IPS-18c (cell line): Measurements from ENCODE around the gene MITF.
"Not testable (repeated sequence)": the region's sequence is repeated elsewhere in the genome, so short reads cannot be mapped to it uniquely, and the experiment has no call there.

ENCODE experiments used
- H3K4me3 ChIP-seq: 2 replicates; pipeline ENCODE4 v1.7.0; 2013; ENCODE audit warnings: low read depth, mild to moderate bottlenecking, low read length, moderate library complexity; ENCODE audit not compliant: insufficient read depth
- H3K9me3 ChIP-seq: one replicate; pipeline ENCODE4 v1.6.1; 2013; ENCODE audit warnings: mild to moderate bottlenecking, low read length, moderate library complexity; ENCODE audit not compliant: control insufficient read depth, insufficient read depth

The MITF gene

DNA sequence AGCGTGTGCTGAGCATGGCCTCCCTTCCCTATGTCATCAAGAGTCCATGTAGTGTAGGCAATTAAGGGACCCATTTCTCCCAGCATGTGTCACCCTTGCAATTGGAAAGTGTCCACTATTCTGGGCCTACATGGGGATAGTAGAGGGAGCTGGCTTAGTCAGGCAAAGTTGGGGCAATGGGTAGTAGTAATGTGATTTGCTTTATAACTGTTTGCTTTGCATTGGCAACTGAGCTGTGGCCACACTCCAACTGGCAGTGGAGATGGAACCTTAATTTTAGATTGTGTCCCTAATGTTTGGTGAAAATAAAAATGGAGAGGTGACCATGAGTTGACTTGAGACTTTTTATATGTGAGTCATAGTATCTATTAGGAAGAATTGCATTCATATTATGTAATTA, 162.5 kb downstream of the MITF start:
- Histone ChIP-seq H3K4me3 (no peak overlapping the region), H3K9me3 (no peaks in the 10 kb centered on the region)

DNA sequence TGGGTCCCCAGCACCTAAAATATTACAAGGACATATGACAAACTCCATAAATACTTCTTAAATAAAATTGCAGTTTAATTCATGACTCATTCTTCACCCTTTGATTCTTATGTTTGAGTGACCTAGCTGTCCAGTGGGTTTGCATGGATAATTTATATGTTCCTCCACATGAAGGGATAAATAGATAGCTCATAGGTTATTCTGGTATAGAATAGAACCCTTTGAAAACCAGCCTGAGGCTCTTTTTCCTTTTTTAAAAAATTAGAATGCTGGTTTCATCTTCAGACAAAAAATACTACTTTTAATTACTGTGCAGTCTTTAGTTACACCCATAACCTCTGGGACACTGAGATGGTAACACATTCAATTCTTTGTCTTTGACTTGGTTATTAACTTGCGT, 163.1 kb downstream of the MITF start:
- Histone ChIP-seq H3K4me3 (no peak overlapping the region), H3K9me3 (no peaks in the 10 kb centered on the region)

DNA sequence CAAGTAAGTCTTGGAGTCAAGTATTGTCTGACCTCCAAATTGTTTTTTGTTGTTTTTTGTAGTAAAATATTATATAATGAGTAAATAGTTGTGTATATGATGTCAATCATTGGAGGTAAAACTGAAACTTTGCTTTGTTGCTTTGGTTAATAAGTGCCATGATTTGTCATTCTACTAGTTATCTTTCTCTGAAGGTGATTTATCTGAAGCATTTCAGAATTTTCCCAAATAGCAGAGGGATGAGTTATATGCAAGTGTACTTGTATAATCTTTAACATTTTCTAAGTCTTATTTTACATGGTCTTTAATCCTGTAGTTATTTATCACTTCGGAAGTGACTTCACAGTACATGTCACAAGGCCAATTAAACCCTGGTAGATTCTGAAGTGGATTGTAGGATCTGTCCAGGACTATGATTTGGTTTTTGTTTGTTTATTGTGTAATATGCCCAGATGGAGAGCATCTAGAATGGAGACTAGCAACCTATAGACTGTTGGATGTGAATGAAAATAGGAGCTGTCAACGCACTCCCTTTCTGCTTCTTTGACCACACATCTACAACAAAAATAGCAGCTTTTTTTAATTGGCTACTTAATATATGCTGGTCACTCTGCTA, 167.2 kb downstream of the MITF start:
- peaks cover 2% of the 10 kb centered on the region for H3K9me3 ChIP-seq
- H3K4me3 ChIP-seq, result no peak overlapping the region

DNA sequence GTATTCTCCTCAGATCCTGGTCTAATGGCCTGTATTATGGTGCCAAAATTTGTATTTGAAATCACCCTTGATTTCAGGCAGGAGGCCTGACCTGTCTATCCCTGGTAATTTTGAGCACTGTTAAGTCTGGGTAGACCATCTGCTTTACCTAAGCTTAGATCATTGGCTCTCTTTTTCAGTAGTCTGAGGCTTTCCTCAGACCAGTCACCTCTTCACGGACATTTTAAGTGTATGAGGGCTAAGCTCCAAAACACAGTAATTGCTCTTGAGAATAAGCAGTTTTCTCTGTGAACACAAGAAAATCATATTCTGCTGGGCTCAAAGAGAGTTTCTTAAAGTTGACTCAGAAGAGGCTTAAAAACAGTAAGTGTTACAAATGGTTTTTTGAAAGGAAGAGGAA, 168.3 kb downstream of the MITF start:
- Histone ChIP-seq H3K4me3 (no peak overlapping the region), H3K9me3 (peaks cover 2% of the 10 kb centered on the region)

DNA sequence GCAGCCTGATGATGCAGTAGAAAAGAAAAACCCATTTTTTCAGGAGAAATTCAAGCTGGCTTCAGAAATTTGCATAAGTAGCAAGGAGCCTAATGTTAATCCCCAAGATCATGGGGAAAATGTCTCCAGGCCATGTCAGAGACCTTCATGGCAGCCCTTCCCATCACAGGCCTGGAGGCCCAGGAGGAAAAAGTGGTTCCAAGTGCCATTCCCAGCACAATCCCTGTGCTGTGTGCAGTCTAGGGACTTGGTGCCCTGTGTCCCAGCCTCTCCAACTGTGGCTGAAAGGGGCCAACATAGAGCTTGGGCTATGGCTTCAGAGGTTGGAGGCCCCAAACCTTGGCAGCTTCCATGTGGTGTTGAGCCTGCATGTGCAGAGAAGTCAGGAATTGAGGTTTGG, 170.6 kb downstream of the MITF start:
- H3K4me3 ChIP-seq, H3K9me3 ChIP-seq: not testable (repeated sequence)

DNA sequence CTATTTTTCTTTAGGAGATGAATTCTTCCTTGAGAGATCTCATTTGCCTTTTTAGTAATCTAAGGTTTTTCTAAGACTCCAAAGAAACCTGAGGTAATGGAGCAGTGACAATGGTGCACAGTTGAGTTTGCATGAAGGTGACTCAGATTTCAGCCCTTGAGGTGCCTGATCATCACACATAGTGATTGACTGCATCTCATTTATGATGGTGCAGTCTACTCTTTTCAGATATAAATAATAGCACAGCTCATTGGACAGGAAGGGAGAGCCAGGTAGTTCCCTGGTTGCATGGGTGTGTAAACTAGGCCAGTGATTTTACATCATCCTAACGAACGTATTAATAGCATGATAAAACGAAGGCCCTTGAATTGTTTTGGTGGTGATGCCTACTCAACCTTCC, 174.2 kb downstream of the MITF start:
- H3K4me3 ChIP-seq, result no peak overlapping the region

DNA sequence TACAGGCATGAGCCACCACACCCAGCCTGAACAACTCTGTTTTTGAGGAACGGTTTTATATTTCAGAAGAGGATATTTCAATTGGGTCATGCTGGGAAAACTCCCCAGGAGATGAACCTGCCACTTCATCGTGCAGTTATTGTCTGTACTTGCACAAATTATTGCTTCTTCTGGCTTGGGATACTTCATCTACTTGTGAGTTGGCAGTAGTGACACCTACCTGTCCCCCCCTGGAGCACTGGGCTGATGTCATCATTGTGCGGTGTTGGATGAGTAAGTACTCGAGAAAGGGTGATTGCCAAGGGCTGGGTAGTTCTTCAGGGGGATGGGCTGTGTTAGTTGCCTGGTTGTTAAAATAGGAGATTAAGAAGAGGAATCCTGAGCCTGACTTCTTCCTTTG, 175.1 kb downstream of the MITF start:
- Histone ChIP-seq H3K4me3 (no peak overlapping the region), H3K9me3 (peaks cover 2% of the 10 kb centered on the region)

More for the DNA sequence above, 174.2 kb downstream of the MITF start:
- peaks cover 2% of the 10 kb centered on the region for H3K9me3 ChIP-seq

DNA sequence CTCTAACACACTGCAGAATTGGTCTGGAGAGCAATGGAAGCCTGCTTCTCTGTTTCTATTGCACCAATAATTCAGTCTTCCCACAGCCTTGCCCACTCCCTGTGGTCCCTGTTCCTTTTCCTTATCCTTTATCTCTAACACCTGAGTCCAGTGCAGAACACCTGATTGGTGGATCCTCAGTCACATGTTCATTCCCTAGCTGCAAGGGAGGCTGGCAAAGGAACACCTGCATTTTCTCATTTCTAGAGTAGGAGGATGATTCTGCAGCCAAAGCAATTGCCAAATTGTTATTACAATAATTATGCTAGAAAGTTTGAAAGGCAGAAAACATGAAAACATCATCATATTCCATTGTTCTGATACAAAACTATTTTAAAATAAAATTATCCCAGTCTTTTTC, 176.5 kb downstream of the MITF start:
- H3K4me3 ChIP-seq, result no peak overlapping the region

DNA sequence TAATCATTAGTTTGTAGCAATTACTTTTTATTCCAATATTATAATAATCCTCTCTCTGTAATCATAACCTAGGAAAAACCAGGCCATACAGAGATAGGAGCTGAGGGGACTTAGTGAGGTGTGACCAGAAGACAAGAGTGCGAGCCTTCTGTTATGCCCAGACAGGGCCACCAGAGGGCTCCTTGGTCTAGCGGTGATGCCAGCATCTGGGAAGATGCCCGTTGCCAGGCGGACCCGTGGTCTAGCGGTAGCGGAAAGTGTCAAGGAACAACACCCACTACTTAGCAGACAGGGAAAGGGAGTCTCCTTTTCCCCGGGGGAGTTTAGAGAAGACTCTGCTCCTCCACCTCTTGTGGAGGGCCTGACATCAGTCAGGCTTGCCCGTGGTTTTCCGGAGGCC, 180.7 kb downstream of the MITF start:
- H3K4me3 ChIP-seq, H3K9me3 ChIP-seq: not testable (repeated sequence)

More for the DNA sequence above, 176.5 kb downstream of the MITF start:
- H3K9me3 ChIP-seq, result no peaks in the 10 kb centered on the region

DNA sequence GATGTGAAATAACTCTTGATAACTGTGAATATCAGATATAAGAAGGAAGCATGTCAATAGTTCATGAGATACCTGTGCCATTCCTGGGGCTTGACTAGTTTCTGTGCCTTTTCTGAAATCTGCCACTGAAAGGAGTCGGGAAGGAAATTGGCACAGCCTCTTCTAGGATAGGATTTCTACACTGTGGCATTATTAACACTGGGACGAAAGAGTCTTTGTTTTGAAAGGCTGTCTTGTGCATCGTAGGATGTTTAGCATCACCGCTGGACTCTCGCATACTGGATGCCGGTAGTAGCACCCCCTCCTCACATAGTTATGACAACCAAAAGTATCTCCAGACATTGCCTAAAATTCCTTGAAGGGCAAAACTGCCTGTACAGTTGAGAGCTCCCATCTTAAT, 182.4 kb downstream of the MITF start:
- H3K4me3 ChIP-seq, result no peak overlapping the region
- H3K9me3 ChIP-seq, result no peaks in the 10 kb centered on the region

DNA sequence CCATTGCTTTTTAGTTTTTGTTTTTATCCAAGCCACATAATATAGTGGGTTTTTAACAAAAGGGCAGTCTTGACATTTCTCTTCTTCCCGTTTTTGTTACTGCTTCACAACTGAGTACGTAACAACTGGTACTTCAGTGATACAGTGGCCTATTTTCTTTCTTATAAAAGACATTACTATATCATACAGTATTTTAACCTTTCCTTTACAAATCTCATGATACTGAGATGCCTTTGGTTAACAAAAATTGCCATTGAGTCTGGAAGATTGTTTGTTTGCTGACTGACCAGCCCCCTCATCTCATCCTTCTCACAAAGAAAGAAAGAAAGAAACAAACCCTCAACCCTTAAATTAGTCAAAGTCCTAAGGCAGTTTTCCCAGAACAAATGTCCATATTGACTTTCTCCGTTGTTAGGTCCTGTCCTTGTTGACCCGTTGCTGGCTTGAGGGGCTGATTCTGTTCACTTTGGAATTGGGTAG, 183.3 kb downstream of the MITF start:
- Histone ChIP-seq H3K4me3 (no peak overlapping the region), H3K9me3 (no peaks in the 10 kb centered on the region)

DNA sequence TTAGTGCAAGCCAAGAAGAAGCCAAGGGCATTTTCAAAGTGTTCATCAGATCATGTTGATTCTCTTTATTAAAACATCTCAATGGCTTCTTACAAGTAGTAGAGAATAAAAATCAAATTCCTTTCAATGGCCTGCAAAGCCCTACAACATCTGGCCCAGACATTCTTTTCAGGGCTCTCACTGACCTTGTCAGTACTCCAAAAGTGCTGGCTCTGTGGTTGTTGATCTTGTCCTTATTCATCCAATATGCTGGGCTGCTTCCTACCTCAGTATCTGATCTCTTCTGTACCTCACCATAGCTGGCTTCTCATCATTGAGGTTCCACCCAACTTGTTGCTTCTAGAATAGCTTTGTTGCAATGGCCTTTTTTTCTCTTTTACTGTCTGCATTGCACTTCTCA, 186.2 kb downstream of the MITF start:
- H3K9me3 ChIP-seq, result no peaks in the 10 kb centered on the region
- no peak overlapping the region for H3K4me3 ChIP-seq

DNA sequence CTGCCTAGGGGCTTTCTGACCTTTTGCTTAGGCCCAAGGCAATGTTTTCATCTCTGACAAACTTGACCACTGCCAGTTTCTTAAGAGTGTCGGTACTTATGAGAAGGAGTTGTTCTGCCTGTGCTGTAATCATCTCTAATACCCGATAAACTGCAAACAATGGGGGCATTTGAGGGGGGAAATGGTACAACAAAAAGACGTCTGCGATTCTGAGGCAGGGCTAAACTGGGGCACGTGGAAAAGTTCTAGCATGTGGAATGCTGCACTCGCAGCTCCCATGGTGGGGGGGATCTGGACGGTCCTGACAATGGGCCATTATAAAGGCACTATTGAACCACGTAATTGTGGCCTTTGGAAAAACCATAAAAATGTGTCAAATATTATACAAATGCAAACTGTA, 187.1 kb downstream of the MITF start:
- Histone ChIP-seq H3K9me3 (no peaks in the 10 kb centered on the region), H3K4me3 (no peak overlapping the region)

DNA sequence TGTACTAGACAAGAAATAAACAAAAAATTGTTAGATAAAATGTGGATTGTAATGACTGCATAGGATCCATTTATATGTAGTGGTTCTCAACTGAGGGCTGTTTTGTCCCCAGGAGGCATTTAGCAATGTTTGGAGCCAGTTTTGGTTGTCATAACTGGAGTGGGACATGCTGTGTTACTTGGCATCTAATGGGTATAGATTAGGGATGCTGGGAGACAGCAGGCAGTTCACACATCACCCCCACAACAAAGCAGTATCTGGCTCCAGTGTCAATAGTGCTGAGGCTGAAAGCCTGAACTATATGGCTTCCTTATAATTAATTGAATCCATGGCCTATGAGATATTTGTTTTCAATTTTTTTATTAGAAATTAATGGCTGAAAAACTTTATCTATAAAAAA, 188.3 kb downstream of the MITF start:
- H3K9me3 ChIP-seq, result no peaks in the 10 kb centered on the region
- no peak overlapping the region for H3K4me3 ChIP-seq

DNA sequence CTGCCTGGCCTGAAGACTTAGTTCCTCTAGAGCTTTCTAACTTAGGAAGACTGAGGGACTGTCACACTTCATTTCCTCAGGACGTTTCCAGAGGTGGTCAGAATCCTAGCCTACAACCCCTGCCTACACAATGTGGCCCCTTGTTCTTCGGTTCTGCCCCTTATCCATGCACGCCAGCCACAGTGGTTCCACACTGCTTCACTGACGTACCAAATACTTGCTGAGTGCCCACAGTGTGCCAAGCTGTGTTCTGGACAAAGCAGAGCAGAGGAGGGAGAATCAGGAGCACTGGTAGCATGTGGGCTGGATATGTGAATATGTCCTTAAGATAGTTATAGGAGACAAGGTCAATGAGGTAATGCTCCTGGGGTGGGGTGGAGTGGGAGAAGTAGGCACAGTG, 189.8 kb downstream of the MITF start:
- H3K4me3 ChIP-seq, result no peak overlapping the region
- H3K9me3 ChIP-seq, result no peaks in the 10 kb centered on the region

DNA sequence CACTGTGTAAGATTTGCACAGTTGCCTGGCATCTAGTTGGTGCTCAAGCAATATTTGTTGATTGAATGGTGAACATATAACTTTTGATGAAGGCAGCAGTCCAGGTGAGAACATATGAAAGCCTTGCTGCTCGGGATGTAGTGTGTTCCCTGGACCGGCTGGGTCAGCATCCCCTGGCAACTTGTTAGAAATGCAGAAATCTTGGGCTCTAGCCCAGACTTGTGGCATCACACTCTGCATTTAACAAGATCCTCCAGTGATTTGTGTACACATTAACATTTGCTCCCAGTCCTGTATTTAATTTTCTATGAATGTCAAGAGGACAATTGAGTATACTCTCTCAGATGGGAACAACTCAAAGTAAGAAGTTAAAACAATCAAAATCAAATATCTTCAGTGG, 191.3 kb downstream of the MITF start:
- Histone ChIP-seq H3K4me3 (no peak overlapping the region), H3K9me3 (no peaks in the 10 kb centered on the region)

DNA sequence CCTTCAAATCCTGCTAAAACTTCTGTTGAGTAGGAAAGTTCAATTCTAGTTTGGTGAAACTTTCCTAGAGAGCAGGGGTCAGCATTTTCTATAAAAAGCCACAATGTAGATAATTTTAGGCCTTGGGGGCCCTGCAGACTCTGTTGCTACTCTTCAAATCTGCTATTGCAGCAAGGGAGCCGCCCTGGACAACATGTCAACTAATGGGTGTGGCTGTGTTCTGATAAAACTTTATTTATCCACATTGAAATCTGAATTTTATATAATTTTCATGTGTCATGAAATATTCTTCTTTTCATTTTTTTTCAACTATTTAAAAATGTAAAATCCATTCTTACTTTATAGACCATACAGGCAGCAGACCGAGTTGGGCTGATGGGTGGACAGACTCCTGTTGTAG, 192.8 kb downstream of the MITF start:
- H3K4me3 ChIP-seq, result no peak overlapping the region

DNA sequence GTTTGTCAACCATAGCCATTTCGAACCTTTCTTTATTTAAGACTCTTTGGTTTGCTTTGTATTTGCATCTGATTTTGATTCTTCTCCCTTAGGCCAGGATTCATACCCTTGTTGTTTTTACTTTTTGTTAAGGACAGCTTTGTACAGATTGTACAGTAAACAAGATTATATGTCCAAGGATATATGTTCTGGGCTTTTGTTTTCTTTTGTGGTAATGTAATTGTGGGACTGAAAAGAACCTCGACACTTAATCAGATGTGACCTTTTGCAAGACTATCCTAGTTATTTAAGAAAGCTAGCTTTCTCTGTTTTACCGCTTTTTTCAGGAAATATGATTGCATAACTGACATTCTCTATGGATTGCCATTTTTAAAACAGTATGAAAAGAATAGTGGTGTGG, 193.2 kb downstream of the MITF start:
- Histone ChIP-seq H3K4me3 (no peak overlapping the region), H3K9me3 (no peaks in the 10 kb centered on the region)

More for the DNA sequence above, 192.8 kb downstream of the MITF start:
- H3K9me3 ChIP-seq, result no peaks in the 10 kb centered on the region

DNA sequence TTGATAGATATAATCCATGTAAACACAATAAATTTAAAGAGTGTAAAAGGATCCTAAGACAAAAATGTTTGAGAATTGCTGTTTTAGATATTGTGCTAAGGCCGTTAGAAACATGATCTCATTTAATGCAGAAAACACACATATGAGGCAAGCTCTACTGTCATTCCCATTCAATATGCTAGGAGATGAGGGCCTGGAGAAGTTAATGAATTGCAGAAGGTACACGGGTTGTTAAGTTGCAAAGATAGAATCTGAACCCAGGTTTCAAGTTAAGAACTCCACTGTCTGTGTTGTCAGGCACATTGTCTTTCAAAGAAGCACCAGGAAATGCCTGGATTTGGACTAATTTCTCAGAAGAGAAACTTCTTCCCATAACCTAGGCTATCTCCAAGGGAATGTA, 195.1 kb downstream of the MITF start:
- Histone ChIP-seq H3K9me3 (no peaks in the 10 kb centered on the region), H3K4me3 (no peak overlapping the region)
